Cerebellar nuclear complex (tissue), 1 donor: ENCODE data around the gene PIEZO1.
A peak's percentile ranks its signal among the peaks of the same experiment; 100 is the strongest.

ENCODE experiments used
- DNase-seq, 2 experiments: peaks; one replicate each; lab custom pipeline; 2025; lab: John Stamatoyannopoulos, UW

PIEZO1 gene

DNA sequence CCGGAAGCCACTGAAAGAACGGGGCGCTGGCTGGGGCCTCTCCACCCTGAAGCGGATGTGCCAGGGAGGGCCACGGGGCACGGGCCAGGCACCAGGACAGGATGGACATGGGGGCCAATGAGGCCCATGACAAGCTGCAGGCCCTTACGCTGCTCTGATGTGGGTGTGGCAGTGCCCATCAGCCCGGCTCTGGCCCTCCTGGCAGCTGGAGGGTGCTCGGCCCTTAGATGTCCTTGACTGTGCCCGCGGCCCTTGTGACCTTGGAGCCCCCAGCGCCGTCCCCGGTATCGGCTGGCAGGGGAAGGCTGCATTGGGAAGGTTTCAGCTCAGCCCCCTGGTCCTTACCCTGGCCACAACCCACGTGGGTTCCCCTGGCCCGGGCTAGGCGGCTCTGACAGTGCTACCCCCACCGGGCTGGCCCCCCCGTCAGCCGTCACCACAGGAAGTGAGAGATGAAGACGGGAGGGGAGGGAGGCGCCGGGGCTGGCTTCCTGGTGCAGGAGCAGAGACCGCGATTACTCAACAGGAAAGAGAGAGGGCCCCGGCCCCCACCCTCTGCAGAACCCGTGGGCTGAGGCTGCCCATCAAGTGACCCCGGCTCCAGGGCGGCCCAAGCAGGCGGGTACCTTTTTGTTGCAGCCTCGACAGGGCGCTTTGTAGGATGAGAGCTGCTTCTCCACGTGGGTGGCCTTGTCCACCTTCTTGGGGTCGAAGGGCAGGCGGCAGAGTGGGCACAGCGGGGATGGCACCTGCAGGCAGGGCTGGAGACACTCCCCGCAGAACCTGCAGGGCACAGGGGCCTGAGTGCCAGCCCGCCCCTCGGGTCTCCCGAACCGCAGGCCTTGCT, 84.2 kb downstream of the PIEZO1 start:
- DNase-seq = no peak

DNA sequence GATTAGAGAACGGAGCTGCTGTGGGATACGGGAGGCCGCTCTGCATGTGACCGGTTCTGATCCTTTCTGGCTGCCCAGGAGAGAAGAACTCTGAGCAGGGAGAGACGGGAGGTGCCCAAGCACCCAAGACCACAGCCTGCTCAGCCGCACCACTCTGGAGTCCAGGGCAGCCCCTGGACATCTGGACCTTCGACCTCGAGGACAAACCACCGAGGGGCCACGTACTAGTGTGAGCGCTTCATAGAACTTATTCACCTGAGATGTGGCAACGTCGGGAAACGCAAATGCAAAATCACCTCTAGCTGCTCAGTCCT, 84.7 kb downstream of the PIEZO1 start:
- no peak for DNase-seq

DNA sequence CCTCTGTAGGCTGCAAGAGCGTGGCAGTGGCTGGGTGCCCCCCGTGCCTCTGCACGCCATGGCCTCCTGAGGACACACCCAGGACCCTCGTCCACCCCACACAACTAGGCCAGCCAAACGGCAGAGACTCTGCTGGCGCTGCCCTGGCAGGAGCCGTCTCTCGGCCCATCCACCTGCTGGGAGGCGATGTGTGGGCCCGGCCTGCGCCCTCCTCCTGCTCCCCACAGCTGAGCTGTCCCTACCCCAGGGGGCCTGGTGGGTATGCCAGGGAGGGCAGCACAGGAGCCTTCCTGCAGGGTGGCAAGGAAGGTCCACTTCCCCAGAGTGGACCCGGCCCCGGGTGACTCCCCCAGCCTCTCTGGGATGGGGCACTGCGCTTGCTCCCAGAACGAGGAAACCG, 85.8 kb downstream of the PIEZO1 start:
- no peak for DNase-seq

- no peak for DNase-seq
These were observed 86.4 kb downstream of the PIEZO1 start for GRCh38 chr16:88698646-88699045.

GRCh38 chr16:88697831-88698615, 87.0 kb downstream of the PIEZO1 start:
- DNase-seq = no peak

- DNase-seq = no peak
These were observed 87.7 kb downstream of the PIEZO1 start for GRCh38 chr16:88697116-88697830.

- DNase-seq = no peak
These were observed 88.6 kb downstream of the PIEZO1 start for GRCh38 chr16:88696441-88696840.

DNA sequence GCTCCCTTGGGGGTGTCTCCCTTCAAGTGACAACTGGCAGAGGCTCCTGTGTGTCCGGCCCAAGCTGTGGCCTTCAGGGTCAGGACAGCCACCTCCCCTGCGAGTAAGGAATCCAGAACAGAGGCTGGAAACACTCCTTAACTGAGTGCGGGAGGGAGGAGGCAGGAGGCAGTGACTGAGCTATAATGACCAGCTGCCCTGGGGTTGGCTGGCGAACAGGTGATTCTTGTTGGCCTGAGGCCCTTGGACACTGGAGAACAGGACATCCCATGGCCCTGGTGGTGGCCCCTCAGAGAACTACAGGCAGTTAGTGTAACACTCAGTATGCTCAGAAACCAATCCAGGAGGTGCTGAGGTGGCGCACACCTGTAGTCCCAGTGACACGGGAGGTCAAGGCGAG, 89.3 kb downstream of the PIEZO1 start:
- no peak for DNase-seq

GRCh38 chr16:88695218-88695617, 89.8 kb downstream of the PIEZO1 start:
- no peak for DNase-seq

DNA sequence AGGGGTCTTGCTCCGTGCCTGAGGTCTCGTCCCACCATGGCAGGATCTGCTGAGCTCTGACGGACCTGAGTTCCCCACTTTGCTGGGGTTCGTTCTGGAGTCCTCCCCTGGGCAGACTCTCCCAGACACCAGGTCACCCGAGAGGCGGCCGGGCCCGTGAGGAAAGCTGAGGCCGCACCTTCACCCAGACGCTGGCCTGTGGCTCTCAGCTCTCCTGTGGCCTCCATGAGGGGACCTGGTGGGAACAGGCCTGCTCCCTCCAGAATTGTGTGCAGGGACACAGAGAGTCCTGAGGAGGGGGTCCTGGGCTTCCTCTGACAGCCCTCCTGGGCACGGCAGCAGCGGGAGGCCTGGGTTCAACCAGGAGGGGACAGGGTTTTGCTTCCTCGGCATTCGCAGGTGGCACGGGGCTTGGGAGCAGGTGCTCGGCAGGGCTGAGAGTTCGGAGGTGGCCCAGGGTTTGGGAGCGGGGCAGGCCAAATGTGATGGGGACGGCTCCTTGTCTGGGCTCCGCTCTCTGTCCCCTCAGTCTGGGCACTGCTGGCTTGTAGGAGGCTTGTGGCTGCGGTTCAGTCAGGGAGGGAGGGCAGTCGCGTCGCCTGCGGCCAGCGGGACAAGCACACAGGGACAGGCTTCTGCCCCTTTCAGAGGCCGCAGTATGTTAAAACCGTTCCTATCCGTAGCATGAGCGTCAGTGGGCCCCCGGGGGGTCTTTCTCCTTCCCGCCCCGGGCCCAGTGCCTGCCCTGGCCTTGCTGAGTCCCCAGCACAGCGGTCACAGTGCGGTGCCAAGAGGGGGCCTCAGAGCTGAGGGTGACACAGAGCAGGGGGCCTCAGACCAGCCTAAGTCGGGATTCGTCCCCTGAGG, 90.6 kb downstream of the PIEZO1 start:
- DNase-seq = no peak

DNA sequence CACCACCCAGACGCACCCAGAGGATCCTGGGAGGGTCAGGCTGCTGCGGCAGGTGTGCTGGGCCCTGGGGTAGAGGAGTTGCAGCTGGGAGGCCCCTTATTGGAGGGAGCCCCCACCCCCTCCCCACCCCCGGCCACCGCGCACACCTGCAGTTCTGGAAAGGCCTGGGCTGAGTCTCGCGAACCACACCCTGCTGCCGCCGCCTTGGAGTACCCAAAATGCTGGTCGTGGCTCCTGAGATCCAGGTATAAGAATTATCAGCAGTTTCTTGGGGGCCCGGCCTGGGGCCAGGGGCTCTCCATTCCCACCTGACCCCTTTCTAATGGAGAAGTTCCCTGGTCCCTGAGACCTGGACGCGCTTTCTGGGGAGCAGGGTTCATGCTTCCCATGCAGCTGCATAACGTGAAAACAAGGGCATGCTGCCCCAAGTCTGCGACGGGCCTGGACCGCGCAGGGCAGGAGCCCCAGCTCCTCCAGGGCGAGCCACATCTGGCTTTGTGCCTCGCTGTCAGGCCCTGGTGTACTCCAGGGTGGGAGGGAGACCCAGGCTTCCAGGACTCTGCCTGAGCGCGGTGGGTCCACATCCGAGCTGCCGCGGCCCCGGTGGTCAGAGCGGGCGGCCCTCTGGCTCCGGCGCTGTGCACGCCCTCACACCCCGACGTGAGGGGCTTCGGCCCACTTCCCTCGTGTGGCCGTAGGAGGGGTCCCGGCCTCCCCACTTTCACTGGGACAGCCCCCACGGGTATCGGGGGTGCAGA, 91.4 kb downstream of the PIEZO1 start:
- no peak for DNase-seq

GRCh38 chr16:88692861-88693260, 92.2 kb downstream of the PIEZO1 start:
- no peak for DNase-seq

- no peak for DNase-seq
These were observed 93.0 kb downstream of the PIEZO1 start for GRCh38 chr16:88691924-88692560.

DNA sequence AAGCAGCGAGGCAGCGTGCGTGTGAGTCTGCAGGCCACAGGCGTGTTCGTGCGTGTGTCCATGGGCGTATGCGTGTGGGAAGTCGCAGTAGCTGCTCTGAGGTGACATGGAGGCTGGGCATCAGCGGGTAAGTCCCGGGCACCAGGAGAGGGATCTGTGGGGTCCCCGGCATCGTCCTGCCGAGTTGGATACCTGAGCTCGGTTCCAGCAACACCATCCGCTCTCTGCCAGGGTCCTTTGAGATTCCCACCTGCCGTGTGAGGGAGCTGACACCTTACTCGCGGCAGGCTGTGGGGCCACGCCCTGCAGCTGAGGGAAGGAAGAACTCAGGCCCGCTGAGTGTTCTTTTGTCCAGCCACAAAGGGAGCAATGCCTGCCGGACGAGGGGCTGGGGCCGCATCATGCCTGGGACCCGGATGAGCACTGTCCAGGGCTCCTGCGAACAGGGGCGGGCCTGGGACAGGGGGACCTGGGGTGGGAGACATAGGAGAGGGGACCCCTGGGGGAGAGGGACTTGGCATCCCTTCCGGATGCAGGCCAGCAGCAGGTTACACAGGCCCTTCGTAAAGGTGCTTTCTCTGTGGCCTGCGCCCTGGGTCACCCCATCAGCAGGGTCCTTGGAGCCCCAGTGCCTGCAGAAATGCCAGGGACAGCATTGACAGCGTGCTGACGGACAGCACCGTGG, 93.7 kb downstream of the PIEZO1 start:
- no peak for DNase-seq

- DNase-seq = no peak
These were observed 94.5 kb downstream of the PIEZO1 start for GRCh38 chr16:88690341-88691128.

GRCh38 chr16:88688013-88688778, 96.8 kb downstream of the PIEZO1 start:
- DNase-seq = peak in 1 of 2 experiments; percentile 17

DNA sequence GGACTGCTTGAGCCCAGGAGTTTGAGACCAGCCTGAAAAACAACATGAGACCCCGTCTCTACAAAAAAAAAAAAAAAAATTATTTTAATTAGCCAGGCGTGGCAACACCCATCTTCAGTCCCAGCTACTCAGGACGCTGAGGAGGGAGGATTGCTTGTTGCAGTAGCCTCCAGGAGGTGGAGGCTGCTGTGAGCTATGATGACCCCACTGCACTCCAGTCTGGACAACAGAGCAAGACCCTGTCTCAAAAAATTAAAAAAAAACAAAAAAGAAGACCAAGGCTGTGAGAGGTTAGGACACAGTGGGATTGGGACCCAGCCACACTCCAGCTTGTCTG, 97.4 kb downstream of the PIEZO1 start:
- no peak for DNase-seq

GRCh38 chr16:88687254-88687576, 97.8 kb downstream of the PIEZO1 start:
- DNase-seq = no peak
